Measurements from ENCODE around the gene INHBC.
"Not testable (repeated sequence)": the region's sequence is repeated elsewhere in the genome, so short reads cannot be mapped to it uniquely, and the experiment has no call there.

The INHBC gene, protein sequence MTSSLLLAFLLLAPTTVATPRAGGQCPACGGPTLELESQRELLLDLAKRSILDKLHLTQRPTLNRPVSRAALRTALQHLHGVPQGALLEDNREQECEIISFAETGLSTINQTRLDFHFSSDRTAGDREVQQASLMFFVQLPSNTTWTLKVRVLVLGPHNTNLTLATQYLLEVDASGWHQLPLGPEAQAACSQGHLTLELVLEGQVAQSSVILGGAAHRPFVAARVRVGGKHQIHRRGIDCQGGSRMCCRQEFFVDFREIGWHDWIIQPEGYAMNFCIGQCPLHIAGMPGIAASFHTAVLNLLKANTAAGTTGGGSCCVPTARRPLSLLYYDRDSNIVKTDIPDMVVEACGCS

GRCh38 chr12:57434517-57435223 is at the start of gene INHBC:
Gene INHBC, plus strand, starts transcription at chr12:57434784. Its CDS starts 103 bp downstream, at chr12:57434887.
- no peak for DNase-seq (ENCODE audit: low read depth in 2 of 2)

GRCh38 chr12:57385586-57385985 is 49.0 kb upstream of the INHBC start:
- DNase-seq (ENCODE audit: low read depth in 2 of 2), result no peak

DNA sequence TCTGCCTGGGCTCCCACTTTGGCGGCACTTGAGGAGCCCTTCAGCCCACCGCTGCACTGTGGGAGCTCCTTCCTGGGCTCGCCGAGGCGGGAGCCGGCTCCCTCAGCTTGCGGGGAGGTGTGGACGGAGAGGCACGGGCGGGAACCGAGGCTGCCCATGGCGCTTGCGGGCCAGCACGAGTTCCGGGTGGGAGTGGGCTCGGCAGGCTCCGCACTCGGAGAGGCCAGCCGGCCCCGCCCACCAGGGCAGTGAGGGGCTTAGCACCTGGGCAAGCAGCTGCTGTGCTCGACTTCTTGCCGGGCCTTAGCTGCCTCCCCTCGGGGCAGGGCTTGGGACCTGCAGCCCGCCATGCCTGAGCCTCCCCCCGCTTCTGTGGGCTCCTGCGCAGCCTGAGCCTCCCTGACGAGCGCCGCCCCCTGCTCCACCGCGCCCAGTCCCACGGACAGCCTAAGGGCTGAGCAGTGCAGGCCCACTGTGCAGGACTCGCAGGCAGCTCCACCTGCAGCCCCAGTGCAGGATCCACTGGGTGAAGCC is 48.3 kb upstream of the INHBC start:
- DNase-seq (ENCODE audit: low read depth in 2 of 2), result no peak

GRCh38 chr12:57388425-57388824 is 46.2 kb upstream of the INHBC start:
- no peak for DNase-seq (ENCODE audit: low read depth in 2 of 2)

DNA sequence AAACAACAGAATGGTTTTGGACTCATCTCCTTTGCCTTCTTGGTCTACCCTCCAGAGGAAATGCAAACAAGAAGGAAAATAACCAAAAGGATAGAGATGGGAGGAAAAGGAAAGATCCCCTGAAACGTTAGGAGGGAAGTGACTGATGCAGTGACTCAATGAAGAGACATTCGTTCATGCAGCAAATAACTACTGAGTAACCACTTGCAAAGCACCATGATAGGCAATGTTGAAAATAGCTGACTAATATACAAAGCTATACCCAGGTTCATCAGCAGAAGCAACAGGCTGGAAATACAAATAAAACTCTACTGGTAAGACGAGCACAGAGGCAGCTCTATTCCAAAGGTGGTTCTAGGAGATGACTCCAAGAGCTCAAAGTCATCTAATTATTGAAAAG is 45.6 kb upstream of the INHBC start:
- DNase-seq (ENCODE audit: low read depth in 2 of 2), result no peak

DNA sequence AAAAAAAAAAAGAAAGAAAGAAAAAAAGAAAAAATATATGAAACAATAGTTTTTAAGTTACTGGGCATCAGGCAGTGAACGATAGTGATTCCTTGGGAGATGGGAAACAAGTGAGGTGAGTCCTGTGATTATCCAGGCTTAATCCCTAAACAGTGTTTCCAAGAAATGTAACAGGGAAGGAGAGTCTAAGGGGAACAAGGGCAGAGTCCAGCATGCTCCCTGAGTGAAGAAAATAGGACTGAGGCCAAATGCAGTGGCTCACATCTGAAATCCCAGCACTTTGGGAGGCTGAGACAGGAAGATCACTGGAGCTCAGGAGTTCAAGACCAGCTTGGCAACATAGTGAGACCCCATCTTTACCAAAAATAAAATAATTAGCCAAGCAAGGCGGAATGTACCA is 44.4 kb upstream of the INHBC start:
- DNase-seq (ENCODE audit: low read depth in 2 of 2), result no peak

DNA sequence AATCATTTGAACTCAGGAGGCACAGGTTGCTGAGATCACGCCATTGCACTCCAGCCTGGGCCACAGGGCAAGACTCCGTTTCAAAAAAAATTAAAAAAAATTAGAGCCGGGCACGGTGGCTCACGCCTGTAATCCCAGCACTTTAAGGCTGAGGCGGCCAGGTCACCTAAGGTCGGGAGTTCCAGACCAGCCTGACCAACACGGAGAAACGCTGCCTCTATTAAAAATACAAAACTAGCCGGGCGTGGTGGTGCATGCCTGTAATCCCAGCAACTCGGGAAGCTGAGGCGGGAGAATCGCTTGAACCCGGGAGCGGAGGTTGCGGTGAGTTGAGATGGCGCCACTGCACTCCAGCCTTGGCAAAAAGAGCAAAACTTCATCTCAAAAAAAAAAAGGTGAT is 39.5 kb upstream of the INHBC start:
- no peak for DNase-seq (ENCODE audit: low read depth in 2 of 2)

DNA sequence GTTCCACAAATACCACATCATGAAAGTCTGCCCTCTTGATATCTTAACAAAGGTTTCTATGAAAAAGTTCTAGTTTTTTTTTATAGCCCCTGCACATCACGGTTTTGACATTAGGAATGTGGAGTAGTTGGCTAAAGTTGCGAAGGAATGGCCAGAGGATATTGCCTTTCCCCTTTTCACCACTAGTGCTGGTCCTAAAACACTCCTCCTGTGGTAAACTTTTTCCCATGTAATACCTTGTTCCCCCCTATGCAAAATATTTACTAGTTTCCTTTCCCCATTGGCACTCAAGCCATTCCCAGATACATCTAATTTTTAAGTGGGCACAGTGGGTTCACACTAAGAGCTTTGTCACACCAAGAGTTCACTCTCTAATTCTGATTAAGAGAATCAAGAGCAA is 37.1 kb upstream of the INHBC start:
- no peak for DNase-seq (ENCODE audit: low read depth in 2 of 2)

DNA sequence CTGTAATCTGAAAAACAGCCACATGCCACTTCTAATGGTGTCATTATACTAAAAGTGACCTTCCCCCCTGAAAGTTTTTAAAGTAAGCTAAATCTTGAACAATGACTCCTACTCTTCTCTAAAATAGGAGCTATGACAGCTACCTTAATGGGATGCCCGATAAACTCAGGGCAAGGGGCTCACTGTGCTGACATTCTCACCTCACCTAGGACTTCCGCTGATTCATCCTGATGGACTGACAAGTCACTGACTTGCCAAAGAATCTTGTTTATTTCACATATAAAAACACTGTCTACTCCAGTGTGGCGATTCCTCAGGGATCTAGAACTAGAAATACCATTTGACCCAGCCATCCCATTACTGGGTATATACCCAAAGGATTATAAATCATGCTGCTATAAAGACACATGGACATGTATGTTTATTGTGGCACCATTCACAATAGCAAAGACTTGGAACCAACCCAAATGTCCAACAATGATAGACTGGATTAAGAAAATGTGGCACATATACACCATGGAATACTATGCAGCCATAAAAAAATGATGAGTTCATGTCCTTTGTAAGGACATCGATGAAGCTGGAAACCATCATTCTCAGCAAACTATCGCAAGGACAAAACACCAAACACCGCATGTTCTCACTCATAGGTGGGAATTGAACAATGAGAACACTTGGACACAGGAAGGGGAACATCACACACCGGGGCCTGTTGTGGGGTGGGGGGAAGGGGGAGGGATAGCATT is 34.7 kb upstream of the INHBC start:
- not testable (repeated sequence) for DNase-seq (ENCODE audit: low read depth in 2 of 2)

- no peak for DNase-seq (ENCODE audit: low read depth in 2 of 2)
Observed at GRCh38 chr12:57401165-57401564, 33.4 kb upstream of the INHBC start.

DNA sequence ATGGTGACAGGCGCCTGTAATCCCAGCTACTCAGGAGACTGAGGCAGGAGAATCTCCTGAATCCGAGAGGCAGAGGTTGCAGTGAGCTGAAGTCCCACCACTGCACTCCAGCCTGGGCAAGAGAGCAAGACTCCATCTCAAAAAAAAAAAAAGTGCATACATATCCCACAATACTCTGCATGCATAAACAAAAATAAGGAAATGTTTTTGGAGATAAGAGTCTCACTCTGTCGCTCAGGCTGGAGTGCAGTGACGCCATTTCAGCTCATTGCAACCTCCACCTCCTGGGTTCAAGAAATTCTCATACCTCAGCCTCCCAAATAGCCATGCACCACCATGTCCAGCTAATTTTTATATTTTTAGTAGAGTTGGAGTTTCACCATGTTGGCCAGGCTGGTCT is 32.4 kb upstream of the INHBC start:
- not testable (repeated sequence) for DNase-seq (ENCODE audit: low read depth in 2 of 2)

DNA sequence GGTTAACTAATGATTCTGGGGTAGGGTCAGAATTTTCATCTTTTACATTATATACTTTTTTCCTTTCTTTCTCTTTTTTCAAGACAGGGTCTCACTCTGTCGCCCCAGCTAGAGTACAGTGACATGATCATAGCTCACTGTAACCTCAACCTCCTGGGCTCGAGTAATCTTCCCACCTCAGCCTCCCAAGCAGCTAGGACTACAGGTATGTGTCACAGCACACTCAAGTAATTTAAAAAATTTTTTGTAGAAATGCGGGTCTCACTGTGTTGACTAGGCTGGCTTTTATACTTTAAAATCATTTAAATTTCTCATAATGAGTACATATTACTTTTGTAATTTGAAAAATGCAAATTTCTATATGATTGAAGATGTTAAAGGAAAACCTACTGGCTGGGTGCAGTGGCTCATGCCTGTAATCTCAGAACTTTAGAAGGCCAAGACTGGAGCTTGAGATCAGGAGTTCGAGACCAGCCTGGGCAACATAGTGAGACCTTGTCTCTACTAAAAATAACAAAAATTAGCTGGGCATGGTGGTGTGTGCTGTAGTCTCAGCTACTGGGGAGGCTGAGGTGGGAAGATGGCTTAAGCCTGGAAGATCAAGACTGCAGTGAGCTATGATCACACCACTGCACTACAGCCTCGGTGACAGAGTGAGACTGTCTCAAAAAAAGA is 29.5 kb upstream of the INHBC start:
- no peak for DNase-seq (ENCODE audit: low read depth in 2 of 2)

- DNase-seq (ENCODE audit: low read depth in 2 of 2), result no peak
Observed at GRCh38 chr12:57410534-57410933, 24.1 kb upstream of the INHBC start.

DNA sequence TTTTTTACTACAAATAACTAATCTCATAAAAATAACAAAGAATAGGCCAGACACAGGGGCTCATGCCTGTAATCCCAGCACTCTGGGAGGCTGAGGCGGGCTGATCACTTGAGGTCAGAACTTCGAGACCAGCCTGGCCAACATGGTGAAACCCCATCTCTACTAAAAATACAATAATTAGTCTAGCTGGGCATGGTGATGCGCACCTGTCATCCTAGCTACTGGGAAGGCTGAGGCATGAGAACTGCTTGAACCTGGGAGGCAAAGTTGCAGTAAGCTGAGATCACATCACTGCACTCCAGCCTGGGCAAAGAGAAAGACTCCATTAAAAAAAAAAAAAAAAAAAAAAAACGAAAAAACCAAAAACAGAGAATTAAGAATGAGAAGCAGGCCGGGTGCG is 20.4 kb upstream of the INHBC start:
- not testable (repeated sequence) for DNase-seq (ENCODE audit: low read depth in 2 of 2)

- no peak for DNase-seq (ENCODE audit: low read depth in 2 of 2)
Observed at GRCh38 chr12:57415088-57415487, 19.5 kb upstream of the INHBC start.

GRCh38 chr12:57416039-57416996 is 18.3 kb upstream of the INHBC start:
- no peak for DNase-seq (ENCODE audit: low read depth in 2 of 2)

DNA sequence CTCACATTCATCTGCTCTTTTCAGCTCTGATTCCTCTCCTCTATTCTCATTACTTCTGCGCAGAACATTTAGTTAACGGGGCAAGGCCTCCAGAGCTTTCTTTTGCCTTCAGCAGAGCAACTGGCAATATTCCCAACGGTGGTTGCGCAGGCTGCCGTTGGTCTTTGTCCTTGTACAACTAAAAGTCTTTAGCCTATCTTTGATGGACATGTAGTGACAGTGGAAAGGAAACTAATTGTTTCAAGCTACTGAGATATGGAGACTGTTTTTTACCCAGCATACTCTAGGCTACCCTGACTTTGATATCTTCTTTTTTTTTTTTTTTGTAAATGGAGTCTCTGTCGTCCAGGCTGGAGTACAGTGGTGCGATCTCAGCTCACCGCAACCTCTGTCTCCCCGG is 16.3 kb upstream of the INHBC start:
- DNase-seq (ENCODE audit: low read depth in 2 of 2), result no peak

DNA sequence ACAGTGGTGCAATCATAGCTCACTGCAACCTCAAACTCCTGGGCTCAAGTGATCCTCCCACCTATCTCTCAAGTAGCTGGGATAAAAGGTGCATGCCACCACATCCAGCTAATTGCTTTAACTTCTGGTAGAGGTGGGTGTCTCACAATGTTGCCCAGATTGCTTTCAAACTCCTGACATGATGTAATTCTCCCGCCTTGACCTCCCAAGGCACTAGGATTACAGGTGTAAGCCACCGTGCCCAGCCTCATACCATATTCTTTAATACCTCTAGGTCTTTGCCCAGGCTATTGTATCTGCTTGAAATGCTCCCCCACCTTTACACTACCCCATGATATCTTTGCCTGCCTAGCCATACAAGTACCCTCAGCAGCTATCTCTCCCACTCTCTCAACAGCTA is 15.1 kb upstream of the INHBC start:
- no peak for DNase-seq (ENCODE audit: low read depth in 2 of 2)

GRCh38 chr12:57420482-57420881 is 14.1 kb upstream of the INHBC start:
- DNase-seq (ENCODE audit: low read depth in 2 of 2), result no peak

DNA sequence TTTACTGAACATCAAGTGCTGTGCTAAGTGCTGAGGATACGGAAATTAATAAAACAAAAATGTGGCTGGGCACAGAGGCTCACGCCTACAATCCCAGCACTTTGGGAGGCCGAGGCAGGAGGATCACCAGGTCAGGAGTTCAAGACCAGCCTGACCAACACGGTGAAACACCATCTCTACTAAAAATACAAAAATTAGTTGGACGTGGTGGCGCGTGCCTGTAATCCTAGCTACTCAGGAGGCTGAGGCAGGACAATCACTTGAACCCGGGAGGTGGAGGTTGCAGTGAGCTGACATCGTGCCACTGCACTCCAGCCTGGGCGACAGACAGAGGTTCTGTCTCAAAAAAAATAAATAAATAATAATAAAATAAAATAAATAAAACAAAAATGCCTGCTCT is 7.6 kb upstream of the INHBC start:
- not testable (repeated sequence) for DNase-seq (ENCODE audit: low read depth in 2 of 2)

DNA sequence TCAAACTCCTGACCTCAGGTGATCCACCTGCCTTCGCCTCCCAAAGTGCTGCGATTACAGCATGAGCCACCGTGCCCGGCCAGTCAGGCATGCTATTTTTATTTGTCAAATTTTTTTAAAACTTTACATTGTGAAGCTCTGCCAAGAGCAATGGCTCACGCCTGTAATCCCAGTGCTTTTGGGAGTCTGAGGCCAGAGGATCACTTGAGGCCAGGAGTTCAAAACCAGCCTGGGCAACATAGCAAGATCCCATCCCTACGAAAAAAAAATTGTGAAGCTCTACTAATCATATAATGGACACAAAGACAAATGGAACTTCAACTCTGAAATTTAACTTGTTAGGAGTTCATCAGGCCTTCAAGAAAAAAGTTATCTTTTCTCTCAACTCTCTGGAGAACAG is 5.6 kb upstream of the INHBC start:
- DNase-seq (ENCODE audit: low read depth in 2 of 2), result no peak
